Measurements from ENCODE around the gene C2orf69. TPM values are rescaled to one million over a fixed set of nuclear protein-coding genes. Genes with fewer than 3 reads are reported as not detected.

Gene C2orf69
- total RNA-seq, 1 experiment from 2014 or later = 21.6 TPM

GRCh38 chr2:199875400-199875799, 35.7 kb upstream of the C2orf69 start:
- Histone ChIP-seq H3K36me3 (ENCODE audit: control insufficient read depth in 1 of 2, insufficient read depth in 2 of 2, low read length in 2 of 2) (no peaks in the 10 kb centered on the region), H3K27ac (ENCODE audit: low read depth, low read length) (no peak overlapping the region), H3K79me2 (ENCODE audit: insufficient read depth, low read length) (no peaks in the 10 kb centered on the region), H3K4me3 (replicated peaks in 1 of 2; ENCODE audit: low read depth in 1 of 2, low read length in 2 of 2) (no peak overlapping the region), H3K4me1 (ENCODE audit: control insufficient read depth in 1 of 2, insufficient read depth in 2 of 2, low read length in 2 of 2) (peaks cover 0 to 2% of the 10 kb centered on the region in 2 experiments; a peak in 1 of 4 replicates), H3K9me2 (ENCODE audit: insufficient read depth) (no peaks in the 10 kb centered on the region), H3K4me2 (ENCODE audit: low read length) (no peak overlapping the region), H3K9ac (ENCODE audit: low read length) (no peak overlapping the region), H3K9me3 (ENCODE audit: control insufficient read depth in 1 of 2, insufficient read depth in 1 of 2, low read depth in 1 of 2, low read length in 2 of 2) (peaks cover 6 to 11% of the 10 kb centered on the region in 2 experiments; a peak in 2 of 4 replicates), H4K20me1 (ENCODE audit: insufficient read depth) (no peaks in the 10 kb centered on the region), H2AFZ (ENCODE audit: low read depth, low read length, poor library complexity, severe bottlenecking) (no peak overlapping the region), H3K27me3 (ENCODE audit: insufficient read depth, low read length) (no peaks in the 10 kb centered on the region)
- POLR2A ChIA-PET = no interaction called here
- TF ChIP-seq SP1 (IDR thresholded peaks at IDR 0.05; ENCODE audit: low read depth) = no peak
- TF ChIP-seq RAD21 (IDR thresholded peaks at IDR 0.05; ENCODE audit: low read depth) = no peak
- TF ChIP-seq MAX (IDR thresholded peaks at IDR 0.05) = no peak
- TF ChIP-seq ZBTB33 (IDR thresholded peaks at IDR 0.05; ENCODE audit: extremely low read depth, insufficient replicate concordance, low read length) = no peak
- no peak for TF ChIP-seq ELF1 (IDR thresholded peaks at IDR 0.05; ENCODE audit: borderline replicate concordance, low read depth)
- TF ChIP-seq CEBPB (IDR thresholded peaks at IDR 0.05; ENCODE audit: low read depth) = no peak
- TF ChIP-seq YY1 (IDR thresholded peaks at IDR 0.05; ENCODE audit: extremely low read depth, insufficient replicate concordance, low read depth, low read length) = no peak
- CTCF ChIA-PET = no interaction called here
- DNase-seq (ENCODE audit: low read depth, low spot score) = no peak
- RAD21 ChIA-PET (ENCODE audit: low non-redundant PET in 1 of 2, low total read pairs in 2 of 2, uncharacterized antibody in 2 of 2, unreplicated experiment in 2 of 2) = no interaction called here
- no TSS peak for BruUV-seq (replicated peaks)
- intact Hi-C loops (cut with micrococcal nuclease) = no loop called here
- no peak for ATAC-seq

- BruUV-seq (replicated peaks) = no TSS peak
- intact Hi-C loops (cut with micrococcal nuclease) = no loop called here
These were observed 28.4 kb upstream of the C2orf69 start for GRCh38 chr2:199882667-199883066.

More at GRCh38 chr2:199882667-199883066, 28.4 kb upstream of the C2orf69 start:
- ChIA-PET POLR2A (no interaction called here), RAD21 (ENCODE audit: low non-redundant PET in 1 of 2, low total read pairs in 2 of 2, uncharacterized antibody in 2 of 2, unreplicated experiment in 2 of 2) (no interaction called here), CTCF (no interaction called here)
- ATAC-seq = no peak
- Histone ChIP-seq H3K9me3 (ENCODE audit: control insufficient read depth in 1 of 2, insufficient read depth in 1 of 2, low read depth in 1 of 2, low read length in 2 of 2) (no peaks in the 10 kb centered on the region), H3K36me3 (ENCODE audit: control insufficient read depth in 1 of 2, insufficient read depth in 2 of 2, low read length in 2 of 2) (no peaks in the 10 kb centered on the region), H2AFZ (ENCODE audit: low read depth, low read length, poor library complexity, severe bottlenecking) (no peak overlapping the region), H3K4me3 (replicated peaks in 1 of 2; ENCODE audit: low read depth in 1 of 2, low read length in 2 of 2) (no peak overlapping the region), H3K79me2 (ENCODE audit: insufficient read depth, low read length) (no peaks in the 10 kb centered on the region), H3K9ac (ENCODE audit: low read length) (no peak overlapping the region), H3K4me2 (ENCODE audit: low read length) (no peak overlapping the region), H3K27me3 (ENCODE audit: insufficient read depth, low read length) (peaks cover 7% of the 10 kb centered on the region; the same call in 1 of the 2 replicates), H3K4me1 (ENCODE audit: control insufficient read depth in 1 of 2, insufficient read depth in 2 of 2, low read length in 2 of 2) (peaks cover 0 to 2% of the 10 kb centered on the region in 2 experiments; a peak in 1 of 4 replicates), H3K27ac (ENCODE audit: low read depth, low read length) (no peak overlapping the region), H4K20me1 (ENCODE audit: insufficient read depth) (no peaks in the 10 kb centered on the region), H3K9me2 (ENCODE audit: insufficient read depth) (no peaks in the 10 kb centered on the region)
- TF ChIP-seq YY1 (IDR thresholded peaks at IDR 0.05; ENCODE audit: extremely low read depth, insufficient replicate concordance, low read depth, low read length) = no peak
- TF ChIP-seq SP1 (IDR thresholded peaks at IDR 0.05; ENCODE audit: low read depth) = no peak
- TF ChIP-seq ATF3 (IDR thresholded peaks at IDR 0.05) = no peak
- TF ChIP-seq RAD21 (IDR thresholded peaks at IDR 0.05; ENCODE audit: low read depth) = no peak
- no peak for TF ChIP-seq REST (IDR thresholded peaks at IDR 0.05; ENCODE audit: low read depth)
- TF ChIP-seq EGR1 (IDR thresholded peaks at IDR 0.05; ENCODE audit: low read depth) = no peak
- no peak for TF ChIP-seq FOSL1 (IDR thresholded peaks at IDR 0.05; ENCODE audit: low read depth)
- TF ChIP-seq TCF7L2 (IDR thresholded peaks at IDR 0.05; ENCODE audit: borderline replicate concordance, extremely low read depth, insufficient read depth, insufficient read length) = no peak
- no peak for TF ChIP-seq ZFX (IDR thresholded peaks at IDR 0.05)
- no peak for TF ChIP-seq EZH2phosphoT487 (IDR thresholded peaks at IDR 0.05; ENCODE audit: borderline replicate concordance)
- no peak for DNase-seq (ENCODE audit: low read depth, low spot score)

Data from HCT116 (cell line).